ENCODE data around the gene SYF2.

SYF2 gene

GRCh38 chr1:25239681-25240541 is 7.6 kb upstream of the SYF2 start (continued):
- TF ChIP-seq ZNF214 (tag by site-specific recombination; IDR thresholded peaks at IDR 0.05; ENCODE audit: borderline replicate concordance) (no peak), GFI1B (tag by site-specific recombination; IDR thresholded peaks at IDR 0.05) (no peak), ZNF555 (tag by site-specific recombination; conservative IDR thresholded peaks at IDR 0.05) (no peak), KLF8 (tag by site-specific recombination; IDR thresholded peaks at IDR 0.05) (peak; percentile 96), ZNF521 (tag by site-specific recombination; IDR thresholded peaks at IDR 0.05) (no peak), ZNF654 (tag by site-specific recombination; IDR thresholded peaks at IDR 0.05; ENCODE audit: low read depth) (peak; percentile 59), SALL2 (tag by site-specific recombination; IDR thresholded peaks at IDR 0.05; ENCODE audit: borderline replicate concordance) (no peak), SP3 (tag by site-specific recombination; IDR thresholded peaks at IDR 0.05) (peak; percentile 65), ZNF426 (tag by site-specific recombination; IDR thresholded peaks at IDR 0.05) (no peak), AEBP2 (tag by site-specific recombination; IDR thresholded peaks at IDR 0.05; ENCODE audit: borderline replicate concordance) (no peak), ZFP69B (tag by site-specific recombination; IDR thresholded peaks at IDR 0.05) (peak; percentile 46; the same call in 1 of the 2 replicates), ZNF544 (tag by site-specific recombination; IDR thresholded peaks at IDR 0.05) (no peak), ZXDB (tag by site-specific recombination; IDR thresholded peaks at IDR 0.05) (peak; percentile 91), MZF1 (tag by site-specific recombination; IDR thresholded peaks at IDR 0.05; ENCODE audit: borderline replicate concordance) (peak; percentile 87), ZNF513 (tag by site-specific recombination; IDR thresholded peaks at IDR 0.05) (0 out of 2 replicates have a peak, but pooled peaks have one; percentile 9), ZNF221 (tag by site-specific recombination; IDR thresholded peaks at IDR 0.05; ENCODE audit: borderline replicate concordance) (no peak), ZIC2 (tag by site-specific recombination; IDR thresholded peaks at IDR 0.05) (peak; percentile 47), ZNF660 (tag by site-specific recombination; IDR thresholded peaks at IDR 0.05) (peak; percentile 43; the same call in 1 of the 2 replicates), KLF7 (tag by site-specific recombination; IDR thresholded peaks at IDR 0.05; ENCODE audit: borderline replicate concordance) (peak; percentile 67; the same call in 1 of the 2 replicates), ZBTB7A (tag by site-specific recombination; IDR thresholded peaks at IDR 0.05; ENCODE audit: low read depth) (peak; percentile 62; the same call in 1 of the 2 replicates), ZBTB48 (tag by site-specific recombination; IDR thresholded peaks at IDR 0.05) (peak; percentile 95), ZBTB17 (tag by site-specific recombination; IDR thresholded peaks at IDR 0.05) (peak; percentile 89), ZNF510 (tag by site-specific recombination; IDR thresholded peaks at IDR 0.05; ENCODE audit: insufficient replicate concordance) (no peak), ZFP3 (tag by site-specific recombination; IDR thresholded peaks at IDR 0.05; ENCODE audit: low read depth) (no peak), ZNF473 (tag by site-specific recombination; IDR thresholded peaks at IDR 0.05) (no peak), ZNF629 (tag by site-specific recombination; IDR thresholded peaks at IDR 0.05) (peak; percentile 89), ZNF610 (tag by site-specific recombination; IDR thresholded peaks at IDR 0.05; ENCODE audit: borderline replicate concordance) (no peak; the same call in 1 of the 2 replicates), ZNF830 (tag by site-specific recombination; IDR thresholded peaks at IDR 0.05; ENCODE audit: low read depth) (no peak), ZNF202 (tag by site-specific recombination; IDR thresholded peaks at IDR 0.05; ENCODE audit: borderline replicate concordance) (no peak), PBX3 (CRISPR knock-in tag; IDR thresholded peaks at IDR 0.05) (no peak)
- TF ChIP-seq, protein P1, sequence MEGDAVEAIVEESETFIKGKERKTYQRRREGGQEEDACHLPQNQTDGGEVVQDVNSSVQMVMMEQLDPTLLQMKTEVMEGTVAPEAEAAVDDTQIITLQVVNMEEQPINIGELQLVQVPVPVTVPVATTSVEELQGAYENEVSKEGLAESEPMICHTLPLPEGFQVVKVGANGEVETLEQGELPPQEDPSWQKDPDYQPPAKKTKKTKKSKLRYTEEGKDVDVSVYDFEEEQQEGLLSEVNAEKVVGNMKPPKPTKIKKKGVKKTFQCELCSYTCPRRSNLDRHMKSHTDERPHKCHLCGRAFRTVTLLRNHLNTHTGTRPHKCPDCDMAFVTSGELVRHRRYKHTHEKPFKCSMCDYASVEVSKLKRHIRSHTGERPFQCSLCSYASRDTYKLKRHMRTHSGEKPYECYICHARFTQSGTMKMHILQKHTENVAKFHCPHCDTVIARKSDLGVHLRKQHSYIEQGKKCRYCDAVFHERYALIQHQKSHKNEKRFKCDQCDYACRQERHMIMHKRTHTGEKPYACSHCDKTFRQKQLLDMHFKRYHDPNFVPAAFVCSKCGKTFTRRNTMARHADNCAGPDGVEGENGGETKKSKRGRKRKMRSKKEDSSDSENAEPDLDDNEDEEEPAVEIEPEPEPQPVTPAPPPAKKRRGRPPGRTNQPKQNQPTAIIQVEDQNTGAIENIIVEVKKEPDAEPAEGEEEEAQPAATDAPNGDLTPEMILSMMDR (tag by site-specific recombination; IDR thresholded peaks at IDR 0.05): peak; percentile 95
- TF ChIP-seq, protein P2, sequence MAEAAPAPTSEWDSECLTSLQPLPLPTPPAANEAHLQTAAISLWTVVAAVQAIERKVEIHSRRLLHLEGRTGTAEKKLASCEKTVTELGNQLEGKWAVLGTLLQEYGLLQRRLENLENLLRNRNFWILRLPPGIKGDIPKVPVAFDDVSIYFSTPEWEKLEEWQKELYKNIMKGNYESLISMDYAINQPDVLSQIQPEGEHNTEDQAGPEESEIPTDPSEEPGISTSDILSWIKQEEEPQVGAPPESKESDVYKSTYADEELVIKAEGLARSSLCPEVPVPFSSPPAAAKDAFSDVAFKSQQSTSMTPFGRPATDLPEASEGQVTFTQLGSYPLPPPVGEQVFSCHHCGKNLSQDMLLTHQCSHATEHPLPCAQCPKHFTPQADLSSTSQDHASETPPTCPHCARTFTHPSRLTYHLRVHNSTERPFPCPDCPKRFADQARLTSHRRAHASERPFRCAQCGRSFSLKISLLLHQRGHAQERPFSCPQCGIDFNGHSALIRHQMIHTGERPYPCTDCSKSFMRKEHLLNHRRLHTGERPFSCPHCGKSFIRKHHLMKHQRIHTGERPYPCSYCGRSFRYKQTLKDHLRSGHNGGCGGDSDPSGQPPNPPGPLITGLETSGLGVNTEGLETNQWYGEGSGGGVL (tag by site-specific recombination; IDR thresholded peaks at IDR 0.05): peak; percentile 93

Measured in HEK293 (cell line).